CD14-positive monocyte (primary cell): ENCODE results near the gene NPEPPS. TPM values are rescaled to one million over a fixed set of nuclear protein-coding genes. Genes with fewer than 3 reads are reported as not detected.

Experiments used
- DNase-seq, 3 donors: peaks; one replicate each; pipeline ENCODE4 v3.0.0-alpha.2; 2011 to 2022
- H2AFZ ChIP-seq: 2 replicates; pipeline ENCODE4 v1.6.0; 2012; ENCODE audit warnings: mild to moderate bottlenecking, low read depth, low read length, inconsistent platforms; ENCODE audit not compliant: insufficient read depth, poor library complexity, severe bottlenecking
- H3K27ac ChIP-seq, 2 donors: 1 replicate in 1 of 2; 2 replicates in 1 of 2; pipeline ENCODE4 v1.5.1; 2012 to 2013; ENCODE audit warnings: low read length in 2 of 2, control low read depth in 1 of 2, inconsistent platforms in 1 of 2, low read depth in 1 of 2, mild to moderate bottlenecking in 1 of 2
- H3K27me3 ChIP-seq, 2 donors: one replicate each; pipeline versions ENCODE4 v1.6.0 to v1.6.1; 2011 to 2013; ENCODE audit warnings: low read length in 2 of 2; ENCODE audit not compliant: control insufficient read depth in 2 of 2, insufficient read depth in 2 of 2
- H3K36me3 ChIP-seq, 2 donors: replicated peaks in 1 of 2; 1 replicate in 1 of 2; 2 replicates in 1 of 2; pipeline versions ENCODE4 v1.5.1 to v1.6.1; 2012 to 2013; ENCODE audit warnings: low read length in 2 of 2, control low read depth in 1 of 2, inconsistent platforms in 1 of 2, mild to moderate bottlenecking in 1 of 2; ENCODE audit not compliant: insufficient read depth in 2 of 2, control insufficient read depth in 1 of 2
- H3K4me1 ChIP-seq, 2 donors: 1 replicate in 1 of 2; 2 replicates in 1 of 2; pipeline versions ENCODE4 v1.5.1 to v1.6.1; 2012 to 2013; ENCODE audit warnings: low read length in 2 of 2, control low read depth in 1 of 2, inconsistent platforms in 1 of 2, mild to moderate bottlenecking in 1 of 2, moderate library complexity in 1 of 2; ENCODE audit not compliant: insufficient read depth in 2 of 2, control insufficient read depth in 1 of 2
- H3K4me2 ChIP-seq: replicated peaks from 2 replicates; pipeline ENCODE3; 2012; ENCODE audit warnings: low read length, moderate library complexity, mild to moderate bottlenecking; ENCODE audit not compliant: poor library complexity, severe bottlenecking; ENCODE audit errors: extremely low read depth
- H3K4me3 ChIP-seq, 3 experiments: fragments of 200-600 bp in 1 of 3; sonication (generic) in 1 of 3; replicated peaks in 1 of 3; 1 replicate in 2 of 3; 2 replicates in 1 of 3; pipeline ENCODE4 v1.5.1; 2011 to 2013; ENCODE audit warnings: low read length in 3 of 3, mild to moderate bottlenecking in 3 of 3, control low read depth in 2 of 3, low read depth in 2 of 3, inconsistent platforms in 1 of 3, moderate library complexity in 1 of 3
- H3K79me2 ChIP-seq: 2 replicates; pipeline ENCODE4 v1.6.0; 2012; ENCODE audit warnings: mild to moderate bottlenecking, control low read depth, inconsistent platforms, low read length, moderate library complexity; ENCODE audit not compliant: insufficient read depth
- H3K9ac ChIP-seq: 2 replicates; pipeline ENCODE4 v1.6.0; 2017; ENCODE audit warnings: low read length, mild to moderate bottlenecking; ENCODE audit not compliant: insufficient read depth, poor library complexity, severe bottlenecking
- H3K9me3 ChIP-seq, 2 donors: replicated peaks in 1 of 2; 1 replicate in 1 of 2; 2 replicates in 1 of 2; pipeline versions ENCODE4 v1.5.1 to v1.6.1; 2012 to 2013; ENCODE audit warnings: low read length in 2 of 2, control low read depth in 1 of 2; ENCODE audit not compliant: control insufficient read depth in 1 of 2, insufficient read depth in 1 of 2
- H4K20me1 ChIP-seq: 2 replicates; pipeline ENCODE4 v1.6.0; 2012; ENCODE audit warnings: mild to moderate bottlenecking, low read length, control low read depth, moderate library complexity; ENCODE audit not compliant: insufficient read depth
- H3K27ac Mint-ChIP-seq, 7 donors: one replicate each; pipeline ENCODE4 v1.8.0; 2020; ENCODE audit warnings: mild to moderate bottlenecking in 7 of 7, mixed read lengths in 7 of 7, moderate library complexity in 6 of 7, inconsistent platforms in 2 of 7
- H3K27me3 Mint-ChIP-seq, 3 donors: one replicate each; pipeline ENCODE4 v1.8.0; 2021 to 2022; ENCODE audit warnings: low read depth in 3 of 3, mild to moderate bottlenecking in 3 of 3, mixed read lengths in 3 of 3, moderate library complexity in 3 of 3, inconsistent platforms in 1 of 3
- H3K36me3 Mint-ChIP-seq, 2 donors: one replicate each; pipeline ENCODE4 v1.8.0; 2020; ENCODE audit warnings: mixed read lengths in 2 of 2, inconsistent platforms in 1 of 2, mild to moderate bottlenecking in 1 of 2
- H3K4me1 Mint-ChIP-seq: one replicate; pipeline ENCODE4 v1.8.0; 2020; ENCODE audit warnings: mild to moderate bottlenecking, mixed read lengths
- H3K4me3 Mint-ChIP-seq, 2 donors: one replicate each; pipeline ENCODE4 v1.8.0; 2020; ENCODE audit warnings: mild to moderate bottlenecking in 2 of 2, mixed read lengths in 2 of 2, moderate library complexity in 1 of 2
- H3K9me3 Mint-ChIP-seq, 7 donors: one replicate each; pipeline ENCODE4 v1.8.0; 2020 to 2022; ENCODE audit warnings: mixed read lengths in 7 of 7, mild to moderate bottlenecking in 6 of 7, moderate library complexity in 6 of 7, inconsistent platforms in 2 of 7
- CTCF ChIP-seq: fragments of 200-600 bp; IDR thresholded peaks from one replicate; pipeline ENCODE4 v1.8.0; 2022; ENCODE audit warnings: antibody characterized with exemption, mild to moderate bottlenecking
- WGBS: methylation state at CpG from one replicate; pipeline ENCODE4 v1.1.5; 2013; ENCODE audit warnings: missing lambda C conversion rate; ENCODE audit not compliant: insufficient coverage; 5-methylcytosine and 5-hydroxymethylcytosine counted together
- intact Hi-C, 2 donors: fragments of 100-400 bp; cut with micrococcal nuclease; formaldehyde crosslinking; loops; one replicate each; pipeline versions ENCODE4 v1.15.0 to v1.15.1; 2023
- polyA plus RNA-seq, 3 donors: library from polyadenylated mRNA; depleted of rRNA in 1 of 3; unstranded in 2 of 3; stranded (reverse) in 1 of 3; fragments of 300-500 nt in 2 of 3; fragments of >200 nt in 1 of 3; fragmentation: Illumina TruSeq in 2 of 3; gene quantifications; 1 replicate in 2 of 3; 2 replicates in 1 of 3; pipeline ENCODE4 v1.2.3, GENCODE V29; 2012 to 2021

The NPEPPS gene
- polyA plus RNA-seq, 3 donors: 38.3 to 80.1 (median 53.1) TPM

GRCh38 chr17:47621293-47622179, 90.6 kb downstream of the NPEPPS start:
- Histone ChIP-seq H3K4me2 (no peak overlapping the region), H3K9ac (no peak overlapping the region), H3K4me1 (no peaks in the 10 kb centered on the region), H3K27me3 (no peaks in the 10 kb centered on the region), H3K4me3 (no peak overlapping the region), H3K9me3 (no peaks in the 10 kb centered on the region), H3K27ac (no peak overlapping the region), H2AFZ (no peak overlapping the region), H4K20me1 (no peaks in the 10 kb centered on the region), H3K79me2 (no peaks in the 10 kb centered on the region), H3K36me3 (peaks cover 68 to 82% of the 10 kb centered on the region in 2 donors)
- no peak for TF ChIP-seq CTCF
- no peak overlapping the region for H3K27ac Mint-ChIP-seq
- H3K27me3 Mint-ChIP-seq: no peaks in the 10 kb centered on the region
- H3K4me3 Mint-ChIP-seq: no peak overlapping the region
- DNase-seq: no peak
- H3K9me3 Mint-ChIP-seq: no peaks in the 10 kb centered on the region
- no peaks in the 10 kb centered on the region for H3K4me1 Mint-ChIP-seq
- intact Hi-C loops: no loop called here
- WGBS: 96% methylated on average over 6 of the region's 9 CpGs
- peaks cover 58 to 80% of the 10 kb centered on the region in 2 donors for H3K36me3 Mint-ChIP-seq

GRCh38 chr17:47622180-47622549, 91.3 kb downstream of the NPEPPS start:
- no peaks in the 10 kb centered on the region for H3K79me2 ChIP-seq
- no peak overlapping the region for H2AFZ ChIP-seq
- no peak overlapping the region for H3K9ac ChIP-seq
- H3K27ac ChIP-seq: no peak overlapping the region
- no peak for DNase-seq
- no peak overlapping the region for H3K4me3 ChIP-seq
- peaks cover 65 to 80% of the 10 kb centered on the region in 2 donors for H3K36me3 ChIP-seq
- no peaks in the 10 kb centered on the region for H3K9me3 ChIP-seq
- H3K36me3 Mint-ChIP-seq: peaks cover 56 to 77% of the 10 kb centered on the region in 2 donors
- H3K27me3 ChIP-seq: no peaks in the 10 kb centered on the region
- H3K27ac Mint-ChIP-seq: peak overlapping the region in 2 of 7 donors; percentile 43 to 78
- no peaks in the 10 kb centered on the region for H3K4me1 Mint-ChIP-seq
- H3K4me3 Mint-ChIP-seq: no peak overlapping the region
- no peaks in the 10 kb centered on the region for H3K27me3 Mint-ChIP-seq
- TF ChIP-seq CTCF: no peak
- intact Hi-C loops: no loop called here
- no peak overlapping the region for H3K4me2 ChIP-seq
- H4K20me1 ChIP-seq: no peaks in the 10 kb centered on the region
- H3K9me3 Mint-ChIP-seq: no peaks in the 10 kb centered on the region
- H3K4me1 ChIP-seq: no peaks in the 10 kb centered on the region
- WGBS: no CpG with 5 or more reads among the region's 2 CpGs
